ENCODE measurements around the gene VEGFB. TPM values are rescaled to one million over a fixed set of nuclear protein-coding genes. Genes with fewer than 3 reads are reported as not detected.

Gene VEGFB
- total RNA-seq, 4 donors from 2014 or later = 52.9 to 101 (median 75.7) TPM

DNA sequence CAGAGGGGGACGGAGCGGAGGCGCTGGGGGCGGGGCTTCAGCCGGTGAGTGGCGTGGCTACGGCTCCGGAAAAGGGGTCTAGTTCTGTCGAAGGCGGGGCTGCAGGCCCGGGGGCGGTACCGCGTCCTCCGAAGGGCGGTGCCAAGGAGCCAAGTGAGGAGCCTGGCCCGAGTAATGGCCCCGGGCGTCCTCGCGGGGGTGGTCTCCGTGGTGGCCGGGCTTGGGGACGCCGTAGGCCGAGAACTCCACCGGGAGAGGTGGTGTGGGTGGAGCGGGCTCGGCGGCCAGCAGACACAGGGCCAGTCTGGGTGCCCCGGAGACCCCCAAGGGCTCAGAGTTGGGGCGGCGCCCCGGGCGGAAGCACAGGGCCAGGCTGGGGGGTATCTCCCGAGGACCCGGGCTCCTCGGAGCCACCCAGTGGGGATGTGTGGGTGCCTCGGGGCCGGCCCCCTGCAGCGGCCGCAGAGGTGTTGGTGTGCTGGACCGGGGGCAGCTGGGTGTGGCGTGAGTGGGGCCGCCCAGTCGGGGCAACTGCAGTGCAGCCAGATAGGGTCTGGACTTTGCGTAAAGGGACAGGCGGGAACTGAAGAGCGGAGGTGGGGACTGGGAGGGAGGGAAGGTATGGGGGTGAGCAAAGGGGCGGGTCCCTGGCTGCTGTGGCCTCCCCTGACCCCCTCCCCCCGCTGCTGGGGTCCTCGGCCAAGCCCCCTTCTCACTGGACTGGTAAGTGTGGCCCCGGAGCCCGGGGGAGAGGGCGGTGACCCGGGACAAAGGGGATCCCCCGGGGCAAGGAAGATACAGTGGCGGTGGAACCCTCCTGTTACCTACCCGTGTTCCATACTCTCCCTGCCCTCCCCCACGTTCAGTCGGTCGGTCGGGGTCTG is 7.3 kb downstream of the VEGFB start:
- peak overlapping the region; percentile 28 to 95 (median 63) for H3K4me3 ChIP-seq (replicated peaks in 1 of 3)
- intact Hi-C loops (cut with DNase I) = no loop called here
- H3K9me3 ChIP-seq = no peaks in the 10 kb centered on the region
- peaks cover 31 to 36% of the 10 kb centered on the region in 2 donors for H3K4me1 ChIP-seq
- no peaks in the 10 kb centered on the region for H3K27me3 ChIP-seq
- peak; percentile 50 to 61 for DNase-seq
- peak overlapping the region; percentile 78 to 99 (median 95) for H3K27ac ChIP-seq
- WGBS, 2 donors = 0 to 1% methylated on average over 37 to 44 of the region's 63 CpGs
- peaks cover 10 to 12% of the 10 kb centered on the region in 2 donors for H3K36me3 ChIP-seq
- no peak for TF ChIP-seq CTCF (IDR thresholded peaks at IDR 0.05)
- TF ChIP-seq POLR2A (IDR thresholded peaks at IDR 0.05) = peak in 1 of 2 donors; percentile 7

GRCh38 chr11:64243236-64243854 is 9.0 kb downstream of the VEGFB start:
- Histone ChIP-seq H3K4me1 (peaks cover 36 to 37% of the 10 kb centered on the region in 2 donors), H3K4me3 (replicated peaks in 1 of 3) (no peak overlapping the region), H3K27ac (peak overlapping the region in 2 of 3 donors; percentile 78 to 99), H3K9me3 (no peaks in the 10 kb centered on the region), H3K36me3 (peaks cover 0 to under 1% of the 10 kb centered on the region in 2 donors), H3K27me3 (no peaks in the 10 kb centered on the region)
- DNase-seq = no peak
- TF ChIP-seq CTCF (IDR thresholded peaks at IDR 0.05) (no peak), POLR2A (IDR thresholded peaks at IDR 0.05) (no peak)
- intact Hi-C loops (cut with DNase I) = no loop called here
- WGBS, 2 donors = 85 to 88% methylated on average over 8 of the region's 8 CpGs

DNA sequence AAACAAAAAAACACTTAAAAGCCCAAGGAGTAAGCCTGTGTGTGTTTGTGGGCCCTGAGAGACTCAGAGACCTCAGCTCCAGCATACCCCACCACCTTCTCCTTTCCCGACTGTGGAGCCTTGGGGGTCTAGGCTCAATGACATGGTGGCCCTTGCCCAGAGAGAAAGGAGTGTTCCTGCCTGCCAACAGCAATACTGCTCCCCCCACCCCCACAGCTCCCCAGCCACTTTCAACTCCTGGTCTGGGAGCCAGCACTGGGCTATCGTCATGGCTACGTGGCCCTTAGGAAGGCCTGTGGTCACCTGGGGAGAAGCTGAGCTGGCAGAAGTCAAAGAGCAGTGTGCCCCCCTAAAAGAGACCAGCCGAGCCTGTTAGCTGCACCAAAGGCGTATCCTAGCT is 9.7 kb downstream of the VEGFB start:
- 67 to 73% methylated on average over 5 of the region's 5 CpGs for WGBS, 2 donors
- Histone ChIP-seq H3K36me3 (no peaks in the 10 kb centered on the region), H3K27me3 (no peaks in the 10 kb centered on the region), H3K27ac (no peak overlapping the region), H3K4me3 (replicated peaks in 1 of 3) (no peak overlapping the region), H3K9me3 (no peaks in the 10 kb centered on the region), H3K4me1 (peaks cover 36 to 37% of the 10 kb centered on the region in 2 donors)
- no peak for DNase-seq
- TF ChIP-seq CTCF (IDR thresholded peaks at IDR 0.05) (no peak), POLR2A (IDR thresholded peaks at IDR 0.05) (no peak)
- intact Hi-C loops (cut with DNase I) = no loop called here

- TF ChIP-seq POLR2A (IDR thresholded peaks at IDR 0.05) = no peak
- no peak for TF ChIP-seq CTCF (IDR thresholded peaks at IDR 0.05)
- intact Hi-C loops (cut with DNase I) = no loop called here
Observed at GRCh38 chr11:64244966-64245365, 10.6 kb downstream of the VEGFB start.

More at GRCh38 chr11:64244966-64245365, 10.6 kb downstream of the VEGFB start:
- H3K4me3 ChIP-seq (replicated peaks in 1 of 3) = peak overlapping the region in 1 of 3 donors; percentile 55
- H3K27ac ChIP-seq = peak overlapping the region in 2 of 3 donors; percentile 65 to 84
- no peaks in the 10 kb centered on the region for H3K36me3 ChIP-seq
- H3K9me3 ChIP-seq = no peaks in the 10 kb centered on the region
- DNase-seq = no peak
- H3K27me3 ChIP-seq = no peaks in the 10 kb centered on the region
- WGBS, 2 donors = 62 to 64% methylated on average over 5 to 6 of the region's 6 CpGs
- peaks cover 33% of the 10 kb centered on the region in 2 donors for H3K4me1 ChIP-seq
